Fibroblast of mammary gland (primary cell): Measurements from ENCODE around the gene SSC5D.

Experiments
- DNase-seq: peaks from one replicate; pipeline ENCODE4 v3.0.0-alpha.2; 2010; ENCODE audit warnings: low read depth
- H3K4me3 ChIP-seq: 2 replicates; pipeline ENCODE4 v1.5.1; 2011; ENCODE audit warnings: low read depth, mild to moderate bottlenecking, low read length, moderate library complexity; ENCODE audit not compliant: control insufficient read depth
- TF ChIP-seq, protein P1 (sequence below): conservative IDR thresholded peaks from 2 replicates; pipeline ENCODE4 v1.5.1; 2011; ENCODE audit warnings: low read depth, low read length, inconsistent platforms; ENCODE audit not compliant: control insufficient read depth, insufficient read depth

SSC5D gene

DNA sequence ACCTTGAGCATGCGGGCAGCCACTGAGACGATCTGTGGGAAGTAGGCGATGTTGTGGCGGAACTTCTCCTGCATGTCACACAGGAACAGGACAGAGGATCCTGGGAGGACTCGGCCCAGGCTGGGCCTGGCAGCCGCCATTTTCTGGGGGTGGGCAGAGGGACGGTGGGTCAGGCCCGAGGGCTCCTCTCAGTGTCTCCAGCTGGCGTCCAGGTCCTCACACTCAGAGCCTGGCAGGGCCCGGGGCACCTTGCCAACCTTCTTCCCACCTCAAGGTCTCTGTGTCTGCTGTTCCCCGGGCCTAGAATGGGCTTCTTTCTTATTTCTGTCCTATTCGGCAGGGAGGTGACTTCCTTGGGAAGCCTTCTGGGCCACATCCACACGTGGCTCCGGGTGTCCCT is 31.9 kb upstream of the SSC5D start:
- DNase-seq = no peak
- TF ChIP-seq, protein P1, sequence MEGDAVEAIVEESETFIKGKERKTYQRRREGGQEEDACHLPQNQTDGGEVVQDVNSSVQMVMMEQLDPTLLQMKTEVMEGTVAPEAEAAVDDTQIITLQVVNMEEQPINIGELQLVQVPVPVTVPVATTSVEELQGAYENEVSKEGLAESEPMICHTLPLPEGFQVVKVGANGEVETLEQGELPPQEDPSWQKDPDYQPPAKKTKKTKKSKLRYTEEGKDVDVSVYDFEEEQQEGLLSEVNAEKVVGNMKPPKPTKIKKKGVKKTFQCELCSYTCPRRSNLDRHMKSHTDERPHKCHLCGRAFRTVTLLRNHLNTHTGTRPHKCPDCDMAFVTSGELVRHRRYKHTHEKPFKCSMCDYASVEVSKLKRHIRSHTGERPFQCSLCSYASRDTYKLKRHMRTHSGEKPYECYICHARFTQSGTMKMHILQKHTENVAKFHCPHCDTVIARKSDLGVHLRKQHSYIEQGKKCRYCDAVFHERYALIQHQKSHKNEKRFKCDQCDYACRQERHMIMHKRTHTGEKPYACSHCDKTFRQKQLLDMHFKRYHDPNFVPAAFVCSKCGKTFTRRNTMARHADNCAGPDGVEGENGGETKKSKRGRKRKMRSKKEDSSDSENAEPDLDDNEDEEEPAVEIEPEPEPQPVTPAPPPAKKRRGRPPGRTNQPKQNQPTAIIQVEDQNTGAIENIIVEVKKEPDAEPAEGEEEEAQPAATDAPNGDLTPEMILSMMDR = no peak
- H3K4me3 ChIP-seq = no peak overlapping the region

DNA sequence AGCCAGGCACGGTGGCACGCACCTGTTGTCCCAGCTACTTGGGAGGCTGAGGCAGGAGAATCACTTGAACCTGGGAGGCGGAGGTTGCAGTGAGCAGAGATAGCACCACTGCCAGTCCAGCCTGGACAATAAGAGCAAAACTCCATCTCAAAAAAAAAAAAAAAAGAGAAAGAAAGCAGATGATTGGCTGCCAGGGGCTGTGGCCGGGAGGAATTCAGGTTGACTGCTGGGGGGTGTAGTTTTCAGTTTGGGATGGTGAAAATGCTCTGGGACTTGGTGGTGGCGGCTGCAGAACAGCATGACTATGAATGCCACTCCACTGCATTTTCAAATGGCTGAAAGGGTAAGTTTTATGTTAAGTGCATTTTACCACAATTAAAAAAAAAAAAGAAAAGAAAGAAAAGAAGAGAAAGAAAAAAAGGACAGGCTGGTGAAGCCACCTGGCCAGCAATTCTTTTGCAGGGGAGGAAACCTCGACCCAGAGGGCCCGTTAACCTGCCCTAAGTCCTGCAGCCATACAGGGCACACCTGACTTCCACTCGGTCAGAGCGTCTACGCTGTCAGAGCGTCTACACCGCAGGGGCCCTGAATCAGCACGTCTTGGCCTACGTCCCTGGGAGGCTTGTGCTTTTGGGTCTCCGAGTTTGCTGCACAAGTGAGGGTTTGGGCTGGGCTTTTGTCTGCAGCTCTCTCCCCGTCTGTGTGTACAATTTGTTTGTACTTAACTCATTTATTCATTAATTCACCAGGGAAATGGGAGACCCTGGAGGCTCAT is 30.4 kb upstream of the SSC5D start:
- DNase-seq = no peak
- TF ChIP-seq, protein P1 = no peak
- H3K4me3 ChIP-seq = no peak overlapping the region

DNA sequence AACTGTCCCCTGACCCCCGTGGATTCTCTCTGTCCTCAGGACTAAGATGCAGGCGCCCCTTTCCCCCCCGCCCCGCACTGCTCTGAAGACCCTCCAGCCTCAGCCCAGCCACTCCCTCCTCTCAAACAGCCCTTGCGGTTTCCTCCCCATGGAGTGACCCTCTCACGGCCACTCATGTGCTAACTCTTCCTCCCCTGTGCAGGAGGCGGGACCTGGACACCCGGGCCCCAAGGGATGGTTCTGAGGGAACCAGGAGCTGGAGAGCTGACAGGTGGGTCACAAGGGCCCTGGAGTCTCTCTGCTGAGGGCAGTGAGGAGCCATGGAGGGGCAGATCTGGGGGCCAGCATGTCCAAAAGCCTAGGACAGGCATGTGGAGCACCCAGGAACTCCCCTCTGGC is 28.7 kb upstream of the SSC5D start:
- no peak for DNase-seq
- no peak overlapping the region for H3K4me3 ChIP-seq
- TF ChIP-seq, protein P1 = no peak

DNA sequence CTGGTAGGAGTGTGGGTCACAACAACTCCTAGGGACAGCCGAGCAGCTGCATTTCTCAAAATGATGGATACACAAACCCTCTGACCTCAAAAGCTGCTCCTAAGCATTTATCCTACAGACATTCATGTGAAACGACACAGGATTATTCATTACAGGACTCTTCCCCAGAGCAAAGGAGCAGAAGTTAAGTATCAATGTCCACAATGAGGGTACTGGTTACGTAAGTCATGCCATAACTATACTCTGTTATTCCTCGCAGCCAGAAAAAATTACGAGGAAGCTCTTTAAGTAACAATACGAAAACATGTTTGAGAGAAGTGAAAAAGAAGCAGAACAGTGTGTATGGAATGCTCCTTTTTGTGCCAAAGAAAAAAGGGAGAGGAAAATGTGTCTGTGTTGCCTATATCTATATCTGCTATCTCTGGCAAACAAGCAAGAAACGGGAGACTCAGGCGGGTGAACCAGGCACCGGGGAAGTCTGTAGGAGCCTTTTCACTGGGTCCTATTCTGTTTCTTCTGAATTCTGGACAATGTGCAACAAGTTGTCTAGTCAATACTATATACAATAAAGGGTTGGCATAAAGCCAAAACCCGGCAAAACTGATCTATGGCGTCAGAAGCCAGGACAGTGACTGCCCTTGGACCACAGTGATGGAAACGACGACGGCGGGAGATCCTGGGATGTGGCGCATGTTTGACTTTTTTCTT is 28.1 kb upstream of the SSC5D start:
- peak overlapping the region; percentile 86 for H3K4me3 ChIP-seq
- TF ChIP-seq, protein P1 = no peak

DNA sequence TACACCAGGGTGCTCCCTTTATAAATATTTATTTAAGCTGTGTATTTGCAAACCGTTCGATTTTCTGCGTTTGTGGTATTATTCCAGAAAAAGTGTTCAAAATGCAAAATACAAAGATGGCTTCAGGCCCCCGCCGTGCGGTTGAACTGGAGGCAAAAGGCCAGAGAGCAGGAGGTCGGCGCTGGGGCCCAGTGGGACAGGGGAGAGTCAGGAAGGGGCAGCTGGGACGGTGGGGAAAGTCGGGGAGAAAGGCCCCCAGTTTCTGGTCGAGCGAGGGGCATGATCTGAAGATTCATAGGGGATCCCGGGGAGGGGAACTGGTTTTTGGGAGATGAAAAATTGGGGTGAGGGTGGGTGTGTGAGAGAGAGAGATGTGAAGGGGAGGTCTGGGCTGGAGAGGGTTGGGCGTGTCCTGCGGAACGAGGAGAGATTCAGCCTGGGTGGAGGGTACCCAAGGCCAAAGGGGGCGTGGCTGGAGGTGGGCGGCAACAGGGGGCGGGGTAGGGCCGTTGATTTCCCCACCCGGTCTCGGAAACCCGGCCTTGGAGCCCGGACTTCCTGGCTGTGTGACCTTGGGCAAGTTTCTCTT is 27.5 kb upstream of the SSC5D start:
- peak overlapping the region; percentile 86 for H3K4me3 ChIP-seq
- TF ChIP-seq, protein P1 = no peak
- peak; percentile 88 for DNase-seq

More for the DNA sequence above, 28.1 kb upstream of the SSC5D start:
- peak; percentile 34 for DNase-seq

DNA sequence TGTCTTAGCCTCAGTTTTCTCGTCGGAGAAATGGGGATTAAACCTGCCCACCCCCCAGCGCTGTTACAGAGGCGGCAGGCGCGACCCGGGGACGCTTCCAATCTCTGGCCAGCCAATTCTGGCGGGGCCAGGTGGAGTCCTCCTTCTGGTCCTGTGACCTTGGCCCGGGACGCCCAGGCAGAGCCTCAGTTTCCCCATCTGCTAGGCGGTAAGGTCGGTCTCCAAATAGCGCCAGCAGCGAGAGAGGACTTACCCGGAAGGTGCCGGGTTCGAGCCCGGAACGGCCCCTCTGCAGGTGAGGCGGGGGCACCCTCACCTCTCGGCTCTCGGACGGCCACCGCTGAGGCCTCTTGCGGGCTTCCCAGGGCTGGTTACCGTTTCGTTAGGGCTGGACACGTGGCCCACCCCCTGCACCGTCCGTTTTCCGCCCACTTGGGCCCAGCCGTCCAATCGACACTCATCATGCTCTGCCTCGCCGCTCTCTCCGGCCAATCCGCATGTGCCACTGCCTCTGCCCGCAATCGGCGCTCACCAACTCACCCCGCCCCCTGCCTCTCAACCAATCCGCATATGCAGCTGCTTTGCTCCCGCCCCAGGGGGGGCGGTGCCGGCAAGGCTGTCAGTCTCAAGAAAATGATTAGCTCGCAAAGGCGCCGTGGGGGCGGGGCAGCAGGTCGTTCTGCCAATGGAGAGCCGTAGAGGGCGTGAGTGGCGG is 26.8 kb upstream of the SSC5D start, which contains the start of gene ISOC2:
Gene ISOC2 (minus strand): TSS at position 384 of the 715 bp plus-strand sequence. CDS start 5,156 bp downstream, outside the sequence.
- DNase-seq = peak; percentile 99
- peak within 1 kb of the TSS; percentile 86 for H3K4me3 ChIP-seq
- TF ChIP-seq, protein P1 = no peak
